OCI-LY3 (cell line): ENCODE data around the gene GRK1.

Experiments
- H2AFZ ChIP-seq: fragments of 200-600, 300-600 bp; shearing (Covaris generic); 2 replicates; pipeline ENCODE4 v1.6.0; 2014; ENCODE audit warnings: antibody characterized with exemption, low read depth, low read length
- H3K27ac ChIP-seq: fragments of 200-600, 300-600 bp; sonication (generic); 2 replicates; pipeline ENCODE4 v1.5.1; 2014; ENCODE audit warnings: mild to moderate bottlenecking, low read length, moderate library complexity, mixed read lengths
- H3K27me3 ChIP-seq: fragments of 200-600, 300-600 bp; sonication (generic); 2 replicates; pipeline ENCODE4 v1.6.1; 2014; ENCODE audit warnings: low read depth, low read length, mixed read lengths
- H3K36me3 ChIP-seq: fragments of 200-600, 300-600 bp; sonication (generic); replicated peaks from 2 replicates; pipeline ENCODE3; 2014; ENCODE audit warnings: low read depth, low read length, mixed read lengths
- H3K4me1 ChIP-seq: fragments of 300-600, 200-600 bp; sonication (generic); 2 replicates; pipeline ENCODE4 v1.6.1; 2014; ENCODE audit warnings: low read length, mixed read lengths
- H3K4me2 ChIP-seq: fragments of 200-600, 300-600 bp; sonication (generic); 2 replicates; pipeline ENCODE4 v1.6.1; 2014; ENCODE audit warnings: low read length, mixed read lengths
- H3K4me3 ChIP-seq: fragments of 300-600, 200-600 bp; sonication (generic); 2 replicates; pipeline ENCODE4 v1.5.1; 2014; ENCODE audit warnings: antibody characterized with exemption, mild to moderate bottlenecking, low read length, moderate library complexity
- H3K79me2 ChIP-seq: fragments of 300-600, 200-600 bp; shearing (Covaris generic); 2 replicates; pipeline ENCODE4 v1.6.1; 2014; ENCODE audit warnings: mild to moderate bottlenecking, low read length, mixed read lengths
- H3K9ac ChIP-seq: fragments of 300-600, 200-600 bp; shearing (Covaris generic); 2 replicates; pipeline ENCODE4 v1.6.0; 2014; ENCODE audit warnings: mild to moderate bottlenecking, low read length, moderate library complexity
- H3K9me3 ChIP-seq: fragments of 200-600, 300-600 bp; shearing (Covaris generic); 2 replicates; pipeline ENCODE4 v1.6.1; 2014; ENCODE audit warnings: low read length, mixed read lengths; ENCODE audit not compliant: insufficient read depth
- H4K20me1 ChIP-seq: fragments of 200-600, 300-600 bp; sonication (generic); 2 replicates; pipeline ENCODE4 v1.6.1; 2016; ENCODE audit warnings: low read length, mixed read lengths; ENCODE audit not compliant: insufficient read depth
- CTCF ChIP-seq: fragments of 200-600, 300-600 bp; sonication (generic); IDR thresholded peaks from 2 replicates; pipeline ENCODE4 v1.5.1; 2014; ENCODE audit warnings: antibody characterized with exemption, low read length, low read depth
- EZH2phosphoT487 ChIP-seq: fragments of 200-600 bp; shearing (Covaris generic); IDR thresholded peaks from 2 replicates; pipeline ENCODE4 v1.6.1; 2018; ENCODE audit warnings: antibody characterized with exemption, mixed run types, low read depth

GRK1 gene

GRCh38 chr13:113635048-113635420 lies 32.0 kb upstream of the GRK1 start:
- Histone ChIP-seq H3K27me3 (no peaks in the 10 kb centered on the region), H3K9ac (no peak overlapping the region), H3K36me3 (peaks cover 89% of the 10 kb centered on the region), H3K9me3 (no peaks in the 10 kb centered on the region), H2AFZ (no peak overlapping the region), H3K27ac (no peak overlapping the region), H4K20me1 (peaks cover 22% of the 10 kb centered on the region), H3K4me3 (no peak overlapping the region), H3K4me1 (no peaks in the 10 kb centered on the region), H3K4me2 (no peak overlapping the region), H3K79me2 (peaks cover 30% of the 10 kb centered on the region)
- TF ChIP-seq EZH2phosphoT487 (no peak), CTCF (no peak)

GRCh38 chr13:113635709-113636108 lies 31.3 kb upstream of the GRK1 start:
- Histone ChIP-seq H3K79me2 (peaks cover 24% of the 10 kb centered on the region), H3K4me3 (no peak overlapping the region), H4K20me1 (0 out of 2 replicates have a peak, but pooled peaks cover 16% of the 10 kb centered on the region), H3K27me3 (no peaks in the 10 kb centered on the region), H3K4me2 (no peak overlapping the region), H3K9ac (no peak overlapping the region), H3K4me1 (no peaks in the 10 kb centered on the region), H3K36me3 (peaks cover 88% of the 10 kb centered on the region), H2AFZ (no peak overlapping the region), H3K27ac (no peak overlapping the region), H3K9me3 (no peaks in the 10 kb centered on the region)
- TF ChIP-seq EZH2phosphoT487: no peak
- TF ChIP-seq CTCF: no peak

- H3K4me1 ChIP-seq: no peaks in the 10 kb centered on the region
- peaks cover 17% of the 10 kb centered on the region for H3K79me2 ChIP-seq
- no peak for TF ChIP-seq CTCF
- TF ChIP-seq EZH2phosphoT487: no peak
- H3K27me3 ChIP-seq: no peaks in the 10 kb centered on the region
- no peaks in the 10 kb centered on the region for H3K9me3 ChIP-seq
- no peak overlapping the region for H2AFZ ChIP-seq
- peaks cover 84% of the 10 kb centered on the region for H3K36me3 ChIP-seq
- H4K20me1 ChIP-seq: 0 out of 2 replicates have a peak, but pooled peaks cover 12% of the 10 kb centered on the region
- H3K4me2 ChIP-seq: no peak overlapping the region
- no peak overlapping the region for H3K27ac ChIP-seq
- no peak overlapping the region for H3K4me3 ChIP-seq
- no peak overlapping the region for H3K9ac ChIP-seq
Measured at GRCh38 chr13:113636266-113636963, 30.6 kb upstream of the GRK1 start.

GRCh38 chr13:113637262-113638160 lies 29.5 kb upstream of the GRK1 start:
- Histone ChIP-seq H3K27me3 (no peaks in the 10 kb centered on the region), H3K36me3 (peaks cover 84% of the 10 kb centered on the region)

More at GRCh38 chr13:113637262-113638160, 29.5 kb upstream of the GRK1 start:
- Histone ChIP-seq H3K27ac (no peak overlapping the region), H3K9ac (no peak overlapping the region), H3K9me3 (no peaks in the 10 kb centered on the region), H3K4me3 (no peak overlapping the region), H4K20me1 (0 out of 2 replicates have a peak, but pooled peaks cover 7% of the 10 kb centered on the region), H3K4me1 (no peaks in the 10 kb centered on the region), H3K79me2 (peaks cover 8% of the 10 kb centered on the region; the same call in 1 of the 2 replicates), H2AFZ (no peak overlapping the region), H3K4me2 (no peak overlapping the region)
- TF ChIP-seq CTCF (no peak), EZH2phosphoT487 (no peak)
